ENCODE data around the gene UQCRC1.

Gene UQCRC1

GRCh38 chr3:48572517-48572916 is 36.9 kb downstream of the UQCRC1 start:
- Histone ChIP-seq H3K79me2 (ENCODE audit: insufficient read depth, low read length) (no peaks in the 10 kb centered on the region), H4K20me1 (ENCODE audit: insufficient read depth, low read length) (no peaks in the 10 kb centered on the region), H3K27ac (ENCODE audit: low read depth, low read length, poor library complexity, severe bottlenecking) (no peak overlapping the region), H3K9me3 (ENCODE audit: low read length) (no peaks in the 10 kb centered on the region), H2AFZ (ENCODE audit: low read length) (no peak overlapping the region), H3K4me2 (ENCODE audit: low read length) (no peak overlapping the region), H3K36me3 (ENCODE audit: insufficient read depth, low read length) (no peaks in the 10 kb centered on the region), H3K4me3 (ENCODE audit: low read depth, low read length, poor library complexity, severe bottlenecking) (no peak overlapping the region), H3K9ac (ENCODE audit: low read length) (no peak overlapping the region), H3K27me3 (ENCODE audit: insufficient read depth, low read length) (0 out of 2 replicates have a peak, but pooled peaks cover 6% of the 10 kb centered on the region), H3F3A (ENCODE audit: insufficient read depth, low read length) (no peaks in the 10 kb centered on the region), H3K9me2 (ENCODE audit: low read depth, low read length) (no peaks in the 10 kb centered on the region), H3K4me1 (ENCODE audit: insufficient read depth, low read length, severe bottlenecking) (no peaks in the 10 kb centered on the region)
- TF ChIP-seq CTCF (IDR thresholded peaks at IDR 0.05; ENCODE audit: low read length) = no peak
- no peak for TF ChIP-seq EZH2 (IDR thresholded peaks at IDR 0.05; ENCODE audit: borderline replicate concordance, low read length)

- Histone ChIP-seq H3K9ac (ENCODE audit: low read length) (no peak overlapping the region), H3K9me3 (ENCODE audit: low read length) (no peaks in the 10 kb centered on the region), H3K27me3 (ENCODE audit: insufficient read depth, low read length) (0 out of 2 replicates have a peak, but pooled peaks cover 6% of the 10 kb centered on the region), H3K4me2 (ENCODE audit: low read length) (no peak overlapping the region), H3K4me1 (ENCODE audit: insufficient read depth, low read length, severe bottlenecking) (no peaks in the 10 kb centered on the region), H3K27ac (ENCODE audit: low read depth, low read length, poor library complexity, severe bottlenecking) (no peak overlapping the region), H3K9me2 (ENCODE audit: low read depth, low read length) (no peaks in the 10 kb centered on the region), H3K36me3 (ENCODE audit: insufficient read depth, low read length) (no peaks in the 10 kb centered on the region), H3K4me3 (ENCODE audit: low read depth, low read length, poor library complexity, severe bottlenecking) (no peak overlapping the region), H2AFZ (ENCODE audit: low read length) (no peak overlapping the region), H3K79me2 (ENCODE audit: insufficient read depth, low read length) (no peaks in the 10 kb centered on the region), H4K20me1 (ENCODE audit: insufficient read depth, low read length) (no peaks in the 10 kb centered on the region), H3F3A (ENCODE audit: insufficient read depth, low read length) (no peaks in the 10 kb centered on the region)
- no peak for TF ChIP-seq CTCF (IDR thresholded peaks at IDR 0.05; ENCODE audit: low read length)
- no peak for TF ChIP-seq EZH2 (IDR thresholded peaks at IDR 0.05; ENCODE audit: borderline replicate concordance, low read length)
Measured at GRCh38 chr3:48571938-48572337, 37.5 kb downstream of the UQCRC1 start.

DNA sequence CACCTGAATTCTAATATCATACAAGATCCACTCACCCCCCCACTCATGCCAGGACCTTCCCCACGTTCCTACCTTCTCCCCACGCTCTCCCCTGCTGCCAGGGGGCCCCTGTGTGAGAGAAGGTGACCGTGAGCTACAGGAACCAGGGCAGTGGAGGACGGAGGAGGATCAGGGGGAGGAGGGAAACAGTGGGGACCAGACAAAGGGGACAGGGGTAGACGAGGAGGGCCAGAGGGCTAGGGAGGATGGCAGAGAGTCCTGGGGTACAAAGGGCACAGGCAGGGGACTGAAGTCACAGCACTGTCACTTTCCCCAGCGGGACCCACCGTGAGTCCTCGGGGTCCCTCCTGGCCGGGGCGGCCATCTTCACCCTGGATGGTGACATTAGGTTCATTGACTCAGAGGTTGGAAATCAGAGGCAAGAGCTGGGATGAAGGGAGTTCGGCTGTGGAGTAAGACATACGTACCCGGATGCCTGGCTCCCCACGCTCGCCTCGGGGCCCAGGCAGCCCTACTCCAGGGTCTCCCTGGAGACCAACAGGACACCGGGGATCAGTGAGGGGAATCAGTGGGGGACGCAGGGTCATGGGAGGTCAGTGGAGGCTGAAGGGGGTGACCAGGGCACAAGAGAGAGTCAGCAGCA is 39.5 kb downstream of the UQCRC1 start:
- Histone ChIP-seq H3K36me3 (ENCODE audit: insufficient read depth, low read length) (no peaks in the 10 kb centered on the region), H3K4me3 (ENCODE audit: low read depth, low read length, poor library complexity, severe bottlenecking) (no peak overlapping the region), H3K9ac (ENCODE audit: low read length) (no peak overlapping the region), H3K27me3 (ENCODE audit: insufficient read depth, low read length) (0 out of 2 replicates have a peak, but pooled peaks cover 6% of the 10 kb centered on the region), H3K4me2 (ENCODE audit: low read length) (no peak overlapping the region), H2AFZ (ENCODE audit: low read length) (no peak overlapping the region), H3K27ac (ENCODE audit: low read depth, low read length, poor library complexity, severe bottlenecking) (no peak overlapping the region), H3K79me2 (ENCODE audit: insufficient read depth, low read length) (no peaks in the 10 kb centered on the region), H3K4me1 (ENCODE audit: insufficient read depth, low read length, severe bottlenecking) (no peaks in the 10 kb centered on the region), H3K9me3 (ENCODE audit: low read length) (no peaks in the 10 kb centered on the region), H3F3A (ENCODE audit: insufficient read depth, low read length) (no peaks in the 10 kb centered on the region), H3K9me2 (ENCODE audit: low read depth, low read length) (no peaks in the 10 kb centered on the region), H4K20me1 (ENCODE audit: insufficient read depth, low read length) (no peaks in the 10 kb centered on the region)
- no peak for TF ChIP-seq CTCF (IDR thresholded peaks at IDR 0.05; ENCODE audit: low read length)
- no peak for TF ChIP-seq EZH2 (IDR thresholded peaks at IDR 0.05; ENCODE audit: borderline replicate concordance, low read length)
